Stimulated activated naive CD4-positive, alpha-beta T cell (primary cell): ENCODE data around the gene CALCB.

Experiments used
- DNase-seq, 6 experiments: peaks; one replicate each; lab custom pipeline; 2025; lab: John Stamatoyannopoulos, UW

CALCB gene

DNA sequence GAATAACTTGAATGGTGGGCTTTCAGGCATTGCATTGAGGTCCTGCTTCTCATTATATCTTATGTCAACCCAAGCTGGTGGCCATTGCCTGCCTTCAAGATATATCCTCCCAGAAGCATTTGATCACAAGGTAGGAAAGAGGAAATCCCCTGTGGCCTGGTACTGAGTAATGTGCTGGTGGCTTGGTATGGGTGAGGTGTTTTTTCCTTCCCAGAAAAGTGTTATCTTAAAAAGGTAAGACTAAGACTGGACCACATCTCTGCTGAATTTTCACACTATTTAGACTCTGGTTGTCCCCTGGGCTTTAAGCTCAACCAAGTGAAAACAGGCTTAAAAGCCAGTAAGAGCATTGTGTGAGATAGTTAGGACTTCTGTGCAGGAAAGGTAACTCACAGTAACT lies 45.0 kb downstream of the CALCB start:
- DNase-seq, result no peak

- no peak for DNase-seq
Observed at GRCh38 chr11:15119352-15119751, 46.0 kb downstream of the CALCB start.

GRCh38 chr11:15119826-15120225 lies 46.4 kb downstream of the CALCB start:
- DNase-seq, result no peak

- DNase-seq, result no peak
Observed at GRCh38 chr11:15123849-15124248, 50.5 kb downstream of the CALCB start.

GRCh38 chr11:15124528-15124927 lies 51.1 kb downstream of the CALCB start:
- DNase-seq, result no peak

GRCh38 chr11:15127341-15127740 lies 53.9 kb downstream of the CALCB start:
- DNase-seq, result no peak
